A549 (cell line): ENCODE results near the gene SEPTIN12. TPM values are rescaled to one million over a fixed set of nuclear protein-coding genes. Genes with fewer than 3 reads are reported as not detected.

ENCODE experiments used
- ATAC-seq, 2 experiments: fragments of 200-7000 bp in 1 of 2; fragments of >200 bp in 1 of 2; cut with Nextera tagmentation in 1 of 2; cut with Tn5 transposase in 1 of 2; 3 replicates each; pipeline versions ENCODE4 v1.8.0 to v1.9.1; 2018 to 2020; ENCODE audit warnings: mild to moderate bottlenecking in 1 of 2, moderate library complexity in 1 of 2
- CTCF ChIA-PET: fragments of 300-600 bp; sonication (Branson Sonifier 250); formaldehyde crosslinking; extraction: SDS; loops from one replicate; lab custom pipeline; 2021; ENCODE audit warnings: antibody characterized with exemption, inconsistent platforms; lab: Yijun Ruan, JAX
- POLR2A ChIA-PET: fragments of 350-600 bp; formaldehyde crosslinking; extraction: SDS; loops from one replicate; lab custom pipeline; 2021; ENCODE audit warnings: antibody characterized with exemption, inconsistent platforms; lab: Yijun Ruan, JAX
- DNase-seq, 2 experiments: peaks; one replicate each; pipeline versions ENCODE4 v3.0.0 to v3.0.0-alpha.2; 2011 to 2016; ENCODE audit warnings: low read depth in 1 of 2, low spot score in 1 of 2
- FAIRE-seq: peaks from 2 replicates; lab custom pipeline; 2011; peaks lifted over from hg19 to GRCh38; lab: Jason Lieb, UNC
- H3K27ac ChIP-seq, 2 experiments: fragments of >200 bp; sonication (Bioruptor Twin); formaldehyde crosslinking; 3 replicates each; pipeline ENCODE4 v1.5.1; 2016 to 2017
- H3K4me1 ChIP-seq: fragments of >200 bp; sonication (Bioruptor Twin); formaldehyde crosslinking; 3 replicates; pipeline ENCODE4 v1.6.1; 2016
- H3K4me2 ChIP-seq: fragments of >200 bp; sonication (Bioruptor Twin); formaldehyde crosslinking; 3 replicates; pipeline ENCODE4 v1.6.1; 2016
- H3K4me3 ChIP-seq: fragments of >200 bp; sonication (Bioruptor Twin); formaldehyde crosslinking; 3 replicates; pipeline ENCODE4 v1.5.1; 2016
- H3K9me3 ChIP-seq: fragments of >200 bp; sonication (Bioruptor Twin); formaldehyde crosslinking; 3 replicates; pipeline ENCODE4 v1.6.1; 2016
- CBX2 ChIP-seq: fragments of 200-600 bp; sonication (generic); IDR thresholded peaks from 2 replicates; pipeline ENCODE4 v1.6.1; 2016; ENCODE audit warnings: low read depth, mild to moderate bottlenecking, borderline replicate concordance
- CBX8 ChIP-seq: fragments of 200-600 bp; sonication (generic); IDR thresholded peaks from 2 replicates; pipeline ENCODE4 v1.6.1; 2016
- CHD4 ChIP-seq: fragments of 200-600 bp; sonication (generic); IDR thresholded peaks from 2 replicates; pipeline ENCODE4 v1.6.1; 2016; ENCODE audit warnings: antibody characterized with exemption, mild to moderate bottlenecking, borderline replicate concordance
- FOSL2 ChIP-seq, 2 experiments: fragments of 450-650 bp in 1 of 2; fragments of >200 bp in 1 of 2; sonication (Bioruptor Twin) in 1 of 2; formaldehyde crosslinking; IDR thresholded peaks; 2 replicates each; pipeline versions ENCODE4 v1.5.0 to v1.6.1; 2016 to 2020; ENCODE audit warnings: mild to moderate bottlenecking in 1 of 2, moderate library complexity in 1 of 2
- FOXS1 ChIP-seq: fragments of 250-450 bp; sonication (Bioruptor Pico); IDR thresholded peaks from 2 replicates; pipeline ENCODE4 v1.5.0; 2020; ENCODE audit warnings: mild to moderate bottlenecking, moderate library complexity
- HDAC2 ChIP-seq: fragments of 200-600 bp; sonication (generic); IDR thresholded peaks from 2 replicates; pipeline ENCODE4 v1.6.1; 2016
- HEYL ChIP-seq: fragments of 250-450 bp; sonication (Bioruptor Pico); IDR thresholded peaks from 2 replicates; pipeline ENCODE4 v1.8.0; 2021; ENCODE audit warnings: mild to moderate bottlenecking, moderate library complexity
- HMGXB4 ChIP-seq: fragments of 250-450 bp; sonication (Bioruptor Pico); IDR thresholded peaks from 2 replicates; pipeline ENCODE4 v1.5.0; 2021; ENCODE audit warnings: mild to moderate bottlenecking, moderate library complexity, borderline replicate concordance
- HOXA7 ChIP-seq: fragments of 250-450 bp; sonication (Bioruptor Pico); IDR thresholded peaks from 2 replicates; pipeline ENCODE4 v1.5.0; 2020; ENCODE audit warnings: mild to moderate bottlenecking, moderate library complexity
- HOXB13 ChIP-seq: fragments of 250-450 bp; sonication (Bioruptor Pico); IDR thresholded peaks from 2 replicates; pipeline ENCODE4 v1.5.0; 2020; ENCODE audit warnings: low read depth, mild to moderate bottlenecking, moderate library complexity
- MYC ChIP-seq: IDR thresholded peaks from 2 replicates; pipeline ENCODE4 v1.6.1; 2012; ENCODE audit warnings: mild to moderate bottlenecking, inconsistent platforms, low read length, improper control_type of control experiment, borderline replicate concordance
- POLR2A ChIP-seq: IDR thresholded peaks from 2 replicates; pipeline ENCODE4 v1.6.1; 2012; ENCODE audit warnings: mild to moderate bottlenecking, low read length
- RCOR1 ChIP-seq: fragments of 150-350 bp; IDR thresholded peaks from 2 replicates; pipeline ENCODE4 v1.6.1; 2014; ENCODE audit warnings: antibody characterized with exemption, low read length, low read depth
- RNF2 ChIP-seq: fragments of 200-600 bp; sonication (generic); IDR thresholded peaks from 2 replicates; pipeline ENCODE4 v1.6.1; 2016; ENCODE audit warnings: low read depth, mild to moderate bottlenecking, antibody characterized with exemption, moderate library complexity, borderline replicate concordance
- SMC3 ChIP-seq: fragments of >200 bp; sonication (Bioruptor Twin); formaldehyde crosslinking; IDR thresholded peaks from 3 replicates; pipeline ENCODE4 v1.6.1; 2018; ENCODE audit warnings: inconsistent platforms
- SREBF2 ChIP-seq: fragments of 450-650 bp; IDR thresholded peaks from 2 replicates; pipeline ENCODE4 v1.6.1; 2014; ENCODE audit warnings: mild to moderate bottlenecking, moderate library complexity
- TP53 ChIP-seq: fragments of 250-450 bp; sonication (Bioruptor Pico); IDR thresholded peaks from 2 replicates; pipeline ENCODE4 v1.5.0; 2021; ENCODE audit warnings: mild to moderate bottlenecking, moderate library complexity
- USF2 ChIP-seq: fragments of 450-650 bp; IDR thresholded peaks from 2 replicates; pipeline ENCODE4 v1.6.1; 2014; ENCODE audit warnings: antibody characterized with exemption
- ZC3H11A ChIP-seq: fragments of 450-650 bp; IDR thresholded peaks from 2 replicates; pipeline ENCODE4 v1.6.1; 2014; ENCODE audit warnings: antibody characterized with exemption, mild to moderate bottlenecking
- ZFP36 ChIP-seq: fragments of 450-650 bp; IDR thresholded peaks from 2 replicates; pipeline ENCODE4 v1.6.1; 2014; ENCODE audit warnings: borderline replicate concordance; ENCODE audit not compliant: partially characterized antibody
- ZSCAN20 ChIP-seq: fragments of 250-450 bp; sonication (Bioruptor Pico); IDR thresholded peaks from 2 replicates; pipeline ENCODE4 v1.8.0; 2022; ENCODE audit warnings: mild to moderate bottlenecking, moderate library complexity
- WGBS: methylation state at CpG from one replicate; pipeline ENCODE4 v1.1.6; 2017; ENCODE audit errors: missing lambda C conversion rate; 5-methylcytosine and 5-hydroxymethylcytosine counted together
- polyA plus RNA-seq, 4 experiments: library from polyadenylated mRNA; depleted of rRNA in 3 of 4; stranded (reverse); fragments of >200 nt; fragmentation: RNase III in 1 of 4; extraction: RNeasy Plus Mini Kit Qiagen cat#74134 plus additional on column Dnase treatment in 1 of 4; gene quantifications; 2 replicates in 3 of 4; 3 replicates in 1 of 4; pipeline ENCODE4 v1.2.3, GENCODE V29; 2011 to 2017
- TF ChIP-seq, protein P1 (sequence below): fragments of 200-600 bp; sonication (generic); IDR thresholded peaks from 2 replicates; pipeline ENCODE4 v1.6.1; 2016; ENCODE audit warnings: antibody characterized with exemption, mild to moderate bottlenecking, moderate library complexity
- TF ChIP-seq, protein P2 (sequence below): fragments of 250-450 bp; sonication (Bioruptor Pico); IDR thresholded peaks from 2 replicates; pipeline ENCODE4 v1.5.0; 2020; ENCODE audit warnings: low read depth, mild to moderate bottlenecking, moderate library complexity
- TF ChIP-seq, protein P3 (sequence below): IDR thresholded peaks from 2 replicates; pipeline ENCODE4 v1.6.1; 2012
- TF ChIP-seq, protein P4 (sequence below): fragments of >200 bp; sonication (Bioruptor Twin); formaldehyde crosslinking; IDR thresholded peaks from 2 replicates; pipeline ENCODE4 v1.6.1; 2016

Gene SEPTIN12
- polyA plus RNA-seq, 2 of the 4 experiments (the other 2 are of a cell fraction), result 0.14 TPM; not detected in 1

DNA sequence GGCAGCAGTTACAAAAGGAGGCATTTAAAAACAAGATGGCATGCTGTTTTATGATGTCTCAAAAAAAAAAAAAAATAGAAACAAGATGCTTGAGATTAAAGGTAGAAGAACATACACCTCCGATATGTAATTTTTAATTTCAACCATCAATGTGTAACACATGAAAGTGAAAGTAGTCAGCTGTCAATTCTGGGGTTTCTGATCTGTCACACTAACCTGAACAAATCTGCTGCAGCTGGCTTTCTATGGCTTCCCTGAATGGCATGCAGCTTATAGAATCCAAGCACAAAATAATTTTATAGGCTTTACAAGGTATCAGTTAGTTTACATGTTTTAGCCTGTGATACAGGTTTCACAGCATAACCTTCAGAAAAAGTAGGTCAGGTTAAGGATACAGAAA lies 45.4 kb upstream of the SEPTIN12 start:
- FAIRE-seq, result no peak
- no peak overlapping the region for H3K4me3 ChIP-seq
- no peaks in the 10 kb centered on the region for H3K9me3 ChIP-seq
- no peak for ATAC-seq
- POLR2A ChIA-PET, result no interaction called here
- no peak for DNase-seq
- H3K4me1 ChIP-seq, result no peaks in the 10 kb centered on the region
- 97% methylated on average over 1 of the region's 1 CpG for WGBS
- CTCF ChIA-PET, result no interaction called here
- TF ChIP-seq FOXS1 (CRISPR knock-in tag) (no peak), CHD4 (no peak), SMC3 (no peak), ZFP36 (no peak), TP53 (CRISPR knock-in tag) (no peak), CBX2 (no peak), ZSCAN20 (CRISPR knock-in tag) (no peak), SREBF2 (no peak), RNF2 (no peak), HOXA7 (CRISPR knock-in tag) (no peak), MYC (no peak), HEYL (CRISPR knock-in tag) (no peak), HMGXB4 (CRISPR knock-in tag) (no peak), FOSL2 (IDR thresholded peaks at IDR 0.05) (no peak), FOSL2 (CRISPR knock-in tag; IDR thresholded peaks at IDR 0.05) (no peak), CBX8 (no peak)
- TF ChIP-seq, protein P1, sequence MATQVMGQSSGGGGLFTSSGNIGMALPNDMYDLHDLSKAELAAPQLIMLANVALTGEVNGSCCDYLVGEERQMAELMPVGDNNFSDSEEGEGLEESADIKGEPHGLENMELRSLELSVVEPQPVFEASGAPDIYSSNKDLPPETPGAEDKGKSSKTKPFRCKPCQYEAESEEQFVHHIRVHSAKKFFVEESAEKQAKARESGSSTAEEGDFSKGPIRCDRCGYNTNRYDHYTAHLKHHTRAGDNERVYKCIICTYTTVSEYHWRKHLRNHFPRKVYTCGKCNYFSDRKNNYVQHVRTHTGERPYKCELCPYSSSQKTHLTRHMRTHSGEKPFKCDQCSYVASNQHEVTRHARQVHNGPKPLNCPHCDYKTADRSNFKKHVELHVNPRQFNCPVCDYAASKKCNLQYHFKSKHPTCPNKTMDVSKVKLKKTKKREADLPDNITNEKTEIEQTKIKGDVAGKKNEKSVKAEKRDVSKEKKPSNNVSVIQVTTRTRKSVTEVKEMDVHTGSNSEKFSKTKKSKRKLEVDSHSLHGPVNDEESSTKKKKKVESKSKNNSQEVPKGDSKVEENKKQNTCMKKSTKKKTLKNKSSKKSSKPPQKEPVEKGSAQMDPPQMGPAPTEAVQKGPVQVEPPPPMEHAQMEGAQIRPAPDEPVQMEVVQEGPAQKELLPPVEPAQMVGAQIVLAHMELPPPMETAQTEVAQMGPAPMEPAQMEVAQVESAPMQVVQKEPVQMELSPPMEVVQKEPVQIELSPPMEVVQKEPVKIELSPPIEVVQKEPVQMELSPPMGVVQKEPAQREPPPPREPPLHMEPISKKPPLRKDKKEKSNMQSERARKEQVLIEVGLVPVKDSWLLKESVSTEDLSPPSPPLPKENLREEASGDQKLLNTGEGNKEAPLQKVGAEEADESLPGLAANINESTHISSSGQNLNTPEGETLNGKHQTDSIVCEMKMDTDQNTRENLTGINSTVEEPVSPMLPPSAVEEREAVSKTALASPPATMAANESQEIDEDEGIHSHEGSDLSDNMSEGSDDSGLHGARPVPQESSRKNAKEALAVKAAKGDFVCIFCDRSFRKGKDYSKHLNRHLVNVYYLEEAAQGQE, result no peak
- TF ChIP-seq, protein P2, sequence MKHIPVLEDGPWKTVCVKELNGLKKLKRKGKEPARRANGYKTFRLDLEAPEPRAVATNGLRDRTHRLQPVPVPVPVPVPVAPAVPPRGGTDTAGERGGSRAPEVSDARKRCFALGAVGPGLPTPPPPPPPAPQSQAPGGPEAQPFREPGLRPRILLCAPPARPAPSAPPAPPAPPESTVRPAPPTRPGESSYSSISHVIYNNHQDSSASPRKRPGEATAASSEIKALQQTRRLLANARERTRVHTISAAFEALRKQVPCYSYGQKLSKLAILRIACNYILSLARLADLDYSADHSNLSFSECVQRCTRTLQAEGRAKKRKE (CRISPR knock-in tag), result no peak
- TF ChIP-seq, protein P3, sequence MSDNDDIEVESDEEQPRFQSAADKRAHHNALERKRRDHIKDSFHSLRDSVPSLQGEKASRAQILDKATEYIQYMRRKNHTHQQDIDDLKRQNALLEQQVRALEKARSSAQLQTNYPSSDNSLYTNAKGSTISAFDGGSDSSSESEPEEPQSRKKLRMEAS, result no peak
- no peak overlapping the region for H3K27ac ChIP-seq
- H3K4me2 ChIP-seq, result no peak overlapping the region

GRCh38 chr16:4832698-4833343 lies 44.7 kb upstream of the SEPTIN12 start:
- CTCF ChIA-PET, result no interaction called here
- POLR2A ChIA-PET, result no interaction called here

More at GRCh38 chr16:4832698-4833343, 44.7 kb upstream of the SEPTIN12 start:
- ATAC-seq, result no peak
- H3K4me2 ChIP-seq, result no peak overlapping the region
- H3K4me3 ChIP-seq, result no peak overlapping the region
- 95% methylated on average over 6 of the region's 6 CpGs for WGBS
- FAIRE-seq, result no peak
- no peak for TF ChIP-seq ZC3H11A
- no peak for TF ChIP-seq TP53 (CRISPR knock-in tag)
- TF ChIP-seq HDAC2, result no peak
- TF ChIP-seq, protein P4, sequence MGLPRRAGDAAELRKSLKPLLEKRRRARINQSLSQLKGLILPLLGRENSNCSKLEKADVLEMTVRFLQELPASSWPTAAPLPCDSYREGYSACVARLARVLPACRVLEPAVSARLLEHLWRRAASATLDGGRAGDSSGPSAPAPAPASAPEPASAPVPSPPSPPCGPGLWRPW, result no peak
- TF ChIP-seq ZSCAN20 (CRISPR knock-in tag), result no peak
- no peak for TF ChIP-seq RCOR1
- TF ChIP-seq HMGXB4 (CRISPR knock-in tag), result no peak
- no peak for TF ChIP-seq POLR2A
- no peak for TF ChIP-seq USF2
- no peak for TF ChIP-seq HOXB13 (CRISPR knock-in tag)
- H3K27ac ChIP-seq, result no peak overlapping the region
- no peak for DNase-seq
- H3K4me1 ChIP-seq, result no peaks in the 10 kb centered on the region
- H3K9me3 ChIP-seq, result no peaks in the 10 kb centered on the region
